DMS114 treated with DMSO at 0.1 percent for 48 hours (cell line): ENCODE results near the gene TRAF3.

Experiments
- DNase-seq: peaks from one replicate; lab custom pipeline; 2025; ENCODE audit not compliant: unreplicated experiment; lab: John Stamatoyannopoulos, UW

The TRAF3 gene

GRCh38 chr14:102776761-102777710 lies at the start of gene TRAF3:
Gene TRAF3, plus strand, starts transcription at chr14:102777449. Its CDS starts 92,753 bp downstream, at chr14:102870202.
- DNase-seq: no peak

- DNase-seq: no peak
Observed at GRCh38 chr14:102728501-102728900, 48.7 kb upstream of the TRAF3 start.

- no peak for DNase-seq
Observed at GRCh38 chr14:102729268-102729667, 48.0 kb upstream of the TRAF3 start.

GRCh38 chr14:102729825-102730224 lies 47.4 kb upstream of the TRAF3 start:
- no peak for DNase-seq

GRCh38 chr14:102731101-102731870 lies 46.0 kb upstream of the TRAF3 start:
- DNase-seq: no peak

GRCh38 chr14:102731871-102732800 lies 45.1 kb upstream of the TRAF3 start:
- no peak for DNase-seq

GRCh38 chr14:102732924-102733323 lies 44.3 kb upstream of the TRAF3 start:
- DNase-seq: no peak

- DNase-seq: no peak
Observed at GRCh38 chr14:102733326-102733725, 43.9 kb upstream of the TRAF3 start.

- DNase-seq: no peak
Observed at GRCh38 chr14:102734436-102734835, 42.8 kb upstream of the TRAF3 start.

GRCh38 chr14:102736956-102737355 lies 40.3 kb upstream of the TRAF3 start:
- DNase-seq: no peak

GRCh38 chr14:102737402-102738372 lies 39.6 kb upstream of the TRAF3 start:
- no peak for DNase-seq

GRCh38 chr14:102738373-102739189 lies 38.7 kb upstream of the TRAF3 start:
- DNase-seq: no peak

GRCh38 chr14:102739190-102739469 lies 38.1 kb upstream of the TRAF3 start:
- no peak for DNase-seq

GRCh38 chr14:102746634-102747438 lies 30.4 kb upstream of the TRAF3 start:
- no peak for DNase-seq

GRCh38 chr14:102748806-102749205 lies 28.4 kb upstream of the TRAF3 start:
- DNase-seq: no peak

- DNase-seq: no peak
Observed at GRCh38 chr14:102749393-102750305, 27.6 kb upstream of the TRAF3 start.

GRCh38 chr14:102750376-102750775 lies 26.9 kb upstream of the TRAF3 start:
- DNase-seq: no peak
